EL (cell line): ENCODE data around the gene PNMA6E.

Source experiments
- DNase-seq: peaks from one replicate; pipeline ENCODE4 v3.0.0-alpha.2; 2016

PNMA6E gene

GRCh38 chrX:153401133-153401764, at the start of gene PNMA6E:
PNMA6E (minus strand) TSS chrX:153401350; CDS start chrX:153398849, 2,501 bp downstream.
- no peak for DNase-seq

- no peak for DNase-seq
These were observed 49.8 kb upstream of the PNMA6E start for GRCh38 chrX:153450949-153451277.

GRCh38 chrX:153450114-153450948, 49.2 kb upstream of the PNMA6E start:
- no peak for DNase-seq

- no peak for DNase-seq
These were observed 48.4 kb upstream of the PNMA6E start for GRCh38 chrX:153449368-153450113.

GRCh38 chrX:153448556-153449367, 47.6 kb upstream of the PNMA6E start:
- DNase-seq: peak; percentile 49

- DNase-seq: no peak
These were observed 46.4 kb upstream of the PNMA6E start for GRCh38 chrX:153447581-153447960.

GRCh38 chrX:153446950-153447580, 45.9 kb upstream of the PNMA6E start:
- DNase-seq: no peak

GRCh38 chrX:153446636-153446936, 45.4 kb upstream of the PNMA6E start:
- no peak for DNase-seq

GRCh38 chrX:153445856-153446635, 44.9 kb upstream of the PNMA6E start, which contains the start of gene TREX2:
TREX2 (minus strand) TSS chrX:153446056; CDS start chrX:153445430, 626 bp downstream.
- no peak for DNase-seq

- DNase-seq: no peak
These were observed 44.1 kb upstream of the PNMA6E start for GRCh38 chrX:153445106-153445855.

GRCh38 chrX:153444333-153445011, 43.3 kb upstream of the PNMA6E start:
- DNase-seq: no peak

GRCh38 chrX:153443476-153444332, 42.6 kb upstream of the PNMA6E start:
- DNase-seq: no peak

GRCh38 chrX:153442463-153442862, 41.3 kb upstream of the PNMA6E start:
- no peak for DNase-seq

- DNase-seq: no peak
These were observed 40.8 kb upstream of the PNMA6E start for GRCh38 chrX:153441981-153442380.

- no peak for DNase-seq
These were observed 40.1 kb upstream of the PNMA6E start for GRCh38 chrX:153441296-153441695.

GRCh38 chrX:153440556-153441135, 39.5 kb upstream of the PNMA6E start:
- no peak for DNase-seq

- DNase-seq: no peak
These were observed 38.8 kb upstream of the PNMA6E start for GRCh38 chrX:153439977-153440376.

GRCh38 chrX:153438532-153438931, 37.4 kb upstream of the PNMA6E start:
- peak; percentile 8 for DNase-seq

GRCh38 chrX:153435845-153436244, 34.7 kb upstream of the PNMA6E start:
- DNase-seq: no peak
